SU-DHL-6 (cell line): ENCODE measurements around the gene MANEA.

Experiments used
- EZH2phosphoT487 ChIP-seq: fragments of 200-600 bp; sonication (generic), shearing (Covaris generic); conservative IDR thresholded peaks from 2 replicates; pipeline ENCODE4 v1.6.1; 2018; ENCODE audit warnings: mild to moderate bottlenecking, antibody characterized with exemption, low read length, moderate library complexity, mixed read lengths
- TF ChIP-seq, protein P1 (sequence below): fragments of 200-600 bp; sonication (generic); IDR thresholded peaks from one replicate; pipeline ENCODE4 v1.5.1; 2017; ENCODE audit warnings: antibody characterized with exemption, mild to moderate bottlenecking, low read length, moderate library complexity; ENCODE audit not compliant: insufficient read depth, poor library complexity, severe bottlenecking

DNA sequence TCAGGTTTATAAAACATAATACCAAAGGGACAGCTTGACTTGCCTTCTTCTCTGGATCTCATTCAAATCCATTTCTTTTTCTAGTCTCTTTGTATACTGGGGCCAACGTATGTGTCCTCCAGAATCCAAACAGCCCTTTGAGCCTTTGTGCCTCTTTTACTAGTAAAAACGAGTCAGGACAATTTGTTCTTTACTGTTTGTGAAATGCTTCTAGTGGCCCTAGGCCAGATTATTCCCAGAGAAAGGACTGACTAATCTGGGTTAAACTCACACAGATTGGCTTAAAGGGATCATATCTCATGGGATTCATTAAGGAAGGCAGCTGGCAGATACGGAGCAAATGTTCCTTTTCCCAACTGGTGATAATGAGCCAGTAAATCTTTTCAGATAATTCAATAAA is 32.1 kb upstream of the MANEA start:
- TF ChIP-seq, protein P1, sequence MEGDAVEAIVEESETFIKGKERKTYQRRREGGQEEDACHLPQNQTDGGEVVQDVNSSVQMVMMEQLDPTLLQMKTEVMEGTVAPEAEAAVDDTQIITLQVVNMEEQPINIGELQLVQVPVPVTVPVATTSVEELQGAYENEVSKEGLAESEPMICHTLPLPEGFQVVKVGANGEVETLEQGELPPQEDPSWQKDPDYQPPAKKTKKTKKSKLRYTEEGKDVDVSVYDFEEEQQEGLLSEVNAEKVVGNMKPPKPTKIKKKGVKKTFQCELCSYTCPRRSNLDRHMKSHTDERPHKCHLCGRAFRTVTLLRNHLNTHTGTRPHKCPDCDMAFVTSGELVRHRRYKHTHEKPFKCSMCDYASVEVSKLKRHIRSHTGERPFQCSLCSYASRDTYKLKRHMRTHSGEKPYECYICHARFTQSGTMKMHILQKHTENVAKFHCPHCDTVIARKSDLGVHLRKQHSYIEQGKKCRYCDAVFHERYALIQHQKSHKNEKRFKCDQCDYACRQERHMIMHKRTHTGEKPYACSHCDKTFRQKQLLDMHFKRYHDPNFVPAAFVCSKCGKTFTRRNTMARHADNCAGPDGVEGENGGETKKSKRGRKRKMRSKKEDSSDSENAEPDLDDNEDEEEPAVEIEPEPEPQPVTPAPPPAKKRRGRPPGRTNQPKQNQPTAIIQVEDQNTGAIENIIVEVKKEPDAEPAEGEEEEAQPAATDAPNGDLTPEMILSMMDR: no peak
- TF ChIP-seq EZH2phosphoT487: no peak
